Parathyroid adenoma (tissue), 2 donors: Measurements from ENCODE around the gene SUSD1.

ENCODE experiments used
- H2AFZ ChIP-seq: fragments of 300-600 bp; sonication (generic); one replicate; pipeline ENCODE4 v1.7.0; 2017; ENCODE audit warnings: antibody characterized with exemption, mild to moderate bottlenecking
- H3K27ac ChIP-seq: fragments of 300-600 bp; sonication (generic); one replicate; pipeline ENCODE4 v1.7.0; 2017
- H3K27me3 ChIP-seq: fragments of 300-600 bp; sonication (generic); one replicate; pipeline ENCODE4 v1.7.0; 2017; ENCODE audit warnings: low read length; ENCODE audit not compliant: control insufficient read depth, insufficient read depth
- H3K36me3 ChIP-seq: fragments of 300-600 bp; sonication (generic); one replicate; pipeline ENCODE4 v1.7.0; 2017; ENCODE audit warnings: low read length; ENCODE audit not compliant: control insufficient read depth, insufficient read depth
- H3K4me1 ChIP-seq: fragments of 300-600 bp; sonication (generic); one replicate; pipeline ENCODE4 v1.7.0; 2017; ENCODE audit warnings: control low read depth
- H3K4me2 ChIP-seq: fragments of 300-600 bp; sonication (generic); one replicate; pipeline ENCODE4 v1.7.0; 2017; ENCODE audit warnings: low read length
- H3K4me3 ChIP-seq: fragments of 300-600 bp; sonication (generic); one replicate; pipeline ENCODE4 v1.7.0; 2017; ENCODE audit warnings: low read depth, low read length
- H3K79me2 ChIP-seq: fragments of 300-600 bp; sonication (generic); one replicate; pipeline ENCODE4 v1.7.0; 2017; ENCODE audit warnings: control low read depth
- H3K9ac ChIP-seq: fragments of 300-600 bp; sonication (generic); one replicate; pipeline ENCODE4 v1.7.0; 2017; ENCODE audit warnings: mild to moderate bottlenecking
- H3K9me3 ChIP-seq: fragments of 300-600 bp; sonication (generic); one replicate; pipeline ENCODE4 v1.7.0; 2017; ENCODE audit warnings: low read length; ENCODE audit not compliant: control insufficient read depth
- TF ChIP-seq, protein P1 (sequence below): fragments of 300-600 bp; sonication (generic); IDR thresholded peaks from one replicate; pipeline ENCODE4 v1.7.0; 2017; ENCODE audit warnings: antibody characterized with exemption, mild to moderate bottlenecking
- donor health status: primary hyperparathyroidism.

SUSD1 gene

DNA sequence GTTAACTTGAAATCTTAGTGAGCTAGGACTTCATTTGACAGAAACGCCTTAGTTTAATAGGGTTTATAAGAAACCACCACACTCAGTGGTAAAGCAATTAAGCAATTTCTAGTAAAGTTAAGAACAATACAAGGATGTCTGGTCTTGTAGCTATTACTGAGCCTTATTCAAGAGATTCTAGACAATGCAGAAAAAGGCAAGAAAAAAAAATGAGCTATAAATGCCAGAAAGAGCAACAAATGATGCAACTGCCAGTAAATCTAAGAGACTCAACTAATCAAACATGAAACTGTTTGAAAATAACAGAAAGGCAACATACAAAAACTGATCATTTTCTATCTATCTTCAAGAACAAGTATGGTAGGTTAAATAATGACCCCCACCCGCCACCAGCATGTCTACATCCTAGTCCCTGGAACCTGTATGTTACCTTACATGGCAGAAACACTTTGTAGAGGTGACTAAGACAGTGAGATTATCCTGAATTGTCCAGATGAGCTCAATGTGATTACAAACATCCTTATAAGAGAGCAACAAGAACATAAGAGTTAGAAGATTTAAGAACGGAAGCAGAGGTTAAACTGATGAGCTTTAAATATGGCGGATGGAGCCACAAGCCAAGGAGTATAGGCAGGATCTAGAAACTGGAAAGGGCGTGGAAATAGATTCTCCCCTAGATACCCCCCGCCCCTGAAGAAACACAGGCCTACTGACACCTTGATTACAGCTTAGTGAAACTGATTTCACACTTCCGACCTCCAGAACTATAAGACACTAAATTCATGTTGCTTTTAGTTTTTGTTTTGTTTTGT, 93.0 kb downstream of the SUSD1 start:
- Histone ChIP-seq H3K36me3 (no peaks in the 10 kb centered on the region), H3K4me3 (no peak overlapping the region), H3K4me2 (no peak overlapping the region), H3K9ac (no peak overlapping the region), H3K4me1 (no peaks in the 10 kb centered on the region), H3K27me3 (no peaks in the 10 kb centered on the region), H3K27ac (no peak overlapping the region), H2AFZ (no peak overlapping the region), H3K79me2 (no peaks in the 10 kb centered on the region), H3K9me3 (no peaks in the 10 kb centered on the region)
- TF ChIP-seq, protein P1, sequence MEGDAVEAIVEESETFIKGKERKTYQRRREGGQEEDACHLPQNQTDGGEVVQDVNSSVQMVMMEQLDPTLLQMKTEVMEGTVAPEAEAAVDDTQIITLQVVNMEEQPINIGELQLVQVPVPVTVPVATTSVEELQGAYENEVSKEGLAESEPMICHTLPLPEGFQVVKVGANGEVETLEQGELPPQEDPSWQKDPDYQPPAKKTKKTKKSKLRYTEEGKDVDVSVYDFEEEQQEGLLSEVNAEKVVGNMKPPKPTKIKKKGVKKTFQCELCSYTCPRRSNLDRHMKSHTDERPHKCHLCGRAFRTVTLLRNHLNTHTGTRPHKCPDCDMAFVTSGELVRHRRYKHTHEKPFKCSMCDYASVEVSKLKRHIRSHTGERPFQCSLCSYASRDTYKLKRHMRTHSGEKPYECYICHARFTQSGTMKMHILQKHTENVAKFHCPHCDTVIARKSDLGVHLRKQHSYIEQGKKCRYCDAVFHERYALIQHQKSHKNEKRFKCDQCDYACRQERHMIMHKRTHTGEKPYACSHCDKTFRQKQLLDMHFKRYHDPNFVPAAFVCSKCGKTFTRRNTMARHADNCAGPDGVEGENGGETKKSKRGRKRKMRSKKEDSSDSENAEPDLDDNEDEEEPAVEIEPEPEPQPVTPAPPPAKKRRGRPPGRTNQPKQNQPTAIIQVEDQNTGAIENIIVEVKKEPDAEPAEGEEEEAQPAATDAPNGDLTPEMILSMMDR: no peak

DNA sequence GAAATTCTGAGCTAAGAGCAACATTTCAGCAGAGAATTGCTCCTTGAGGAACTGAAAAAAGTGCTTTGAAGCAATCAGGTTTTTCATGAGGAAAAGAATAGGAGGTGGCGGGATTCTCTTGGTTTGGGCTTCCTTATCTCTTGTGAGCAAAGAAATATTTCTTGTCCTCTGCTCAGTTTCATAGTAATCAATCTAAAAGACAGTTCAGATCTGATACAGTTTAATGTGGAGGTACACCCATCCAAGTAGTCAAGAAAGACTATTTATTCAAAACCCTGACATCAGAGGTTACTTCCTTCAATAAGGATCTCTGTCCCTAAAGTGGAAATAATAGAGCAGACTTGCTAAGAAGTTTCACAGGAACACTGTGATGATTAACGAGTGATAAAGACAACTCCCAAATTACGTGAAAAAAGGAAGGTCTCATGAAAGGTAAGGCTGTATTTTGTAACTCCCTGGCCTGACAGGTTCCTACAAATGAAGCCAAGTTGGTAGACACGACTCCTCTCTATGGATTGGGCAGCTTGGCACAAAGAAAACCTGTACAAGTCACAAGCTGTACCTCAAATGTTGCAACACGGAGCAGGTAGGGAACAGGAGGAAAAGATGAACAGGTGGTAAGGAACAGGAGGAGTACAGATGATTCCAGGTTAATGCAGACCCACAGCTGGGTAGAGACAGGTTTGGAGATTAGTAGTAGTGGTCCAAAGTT, 94.1 kb downstream of the SUSD1 start:
- H3K9ac ChIP-seq: no peak overlapping the region
- H3K27ac ChIP-seq: no peak overlapping the region

DNA sequence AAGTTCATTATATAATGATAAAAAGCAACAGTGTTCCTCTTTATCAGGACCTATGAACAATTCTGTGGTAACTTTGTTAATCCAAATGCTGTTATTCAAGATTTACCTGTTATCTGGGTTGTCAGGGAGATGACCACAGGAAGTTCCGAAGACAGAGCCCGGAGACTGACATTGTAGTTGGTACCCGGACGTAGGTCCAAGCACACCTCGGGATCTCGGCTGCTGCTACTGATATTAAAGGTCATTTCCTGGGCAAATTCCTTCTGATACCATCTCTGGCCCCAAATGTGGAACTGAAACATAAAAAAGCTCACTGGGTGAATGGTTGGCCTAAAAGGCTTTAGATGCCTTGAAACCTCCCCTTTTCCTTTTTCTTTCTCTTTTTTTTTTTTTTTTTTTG, 96.7 kb downstream of the SUSD1 start:
- TF ChIP-seq, protein P1: no peak
- no peak overlapping the region for H3K4me2 ChIP-seq
- no peak overlapping the region for H3K27ac ChIP-seq
- H3K4me3 ChIP-seq: no peak overlapping the region
- no peak overlapping the region for H3K9ac ChIP-seq
- no peak overlapping the region for H2AFZ ChIP-seq
- H3K27me3 ChIP-seq: no peaks in the 10 kb centered on the region
- H3K36me3 ChIP-seq: no peaks in the 10 kb centered on the region
- H3K79me2 ChIP-seq: no peaks in the 10 kb centered on the region
- H3K4me1 ChIP-seq: no peaks in the 10 kb centered on the region
- no peaks in the 10 kb centered on the region for H3K9me3 ChIP-seq

More for the DNA sequence above, 94.1 kb downstream of the SUSD1 start:
- Histone ChIP-seq H3K4me1 (no peaks in the 10 kb centered on the region), H3K4me3 (no peak overlapping the region), H3K36me3 (no peaks in the 10 kb centered on the region), H3K4me2 (no peak overlapping the region), H3K79me2 (no peaks in the 10 kb centered on the region), H2AFZ (no peak overlapping the region), H3K27me3 (no peaks in the 10 kb centered on the region), H3K9me3 (no peaks in the 10 kb centered on the region)
- TF ChIP-seq, protein P1: no peak

DNA sequence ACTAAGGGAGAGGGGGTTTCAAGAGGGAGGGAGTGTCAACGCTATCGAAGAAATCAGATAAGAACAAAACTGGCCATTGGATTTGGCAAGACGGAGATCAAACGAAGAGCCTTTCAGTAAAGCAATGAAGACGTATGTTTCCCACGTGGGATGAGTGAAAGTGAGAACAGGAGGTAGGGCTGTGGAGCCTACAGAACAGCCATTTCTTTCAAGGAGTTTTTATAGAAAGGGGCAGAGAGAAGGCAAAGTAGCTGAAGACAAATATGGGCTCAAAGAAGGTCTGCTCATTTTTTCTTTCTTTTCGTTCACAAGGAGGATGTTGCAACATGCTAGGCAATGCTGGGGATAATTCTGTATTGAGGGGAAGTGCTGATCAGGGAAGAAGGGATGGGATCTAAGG, 98.3 kb downstream of the SUSD1 start:
- no peaks in the 10 kb centered on the region for H3K36me3 ChIP-seq
- no peaks in the 10 kb centered on the region for H3K9me3 ChIP-seq
- no peak overlapping the region for H3K9ac ChIP-seq
- TF ChIP-seq, protein P1: no peak
- no peaks in the 10 kb centered on the region for H3K79me2 ChIP-seq
- H3K4me2 ChIP-seq: no peak overlapping the region
- no peak overlapping the region for H3K27ac ChIP-seq
- no peaks in the 10 kb centered on the region for H3K27me3 ChIP-seq
- no peak overlapping the region for H3K4me3 ChIP-seq
- no peak overlapping the region for H2AFZ ChIP-seq
- no peaks in the 10 kb centered on the region for H3K4me1 ChIP-seq
